HG03571 (cell line): ENCODE results near the gene CISD2.
"Not testable (repeated sequence)": the region's sequence is repeated elsewhere in the genome, so short reads cannot be mapped to it uniquely, and the experiment has no call there.

Experiments
- ATAC-seq: cut with Tn5 transposase; IDR thresholded peaks from one replicate; pipeline ENCODE4 v1.9.1; 2021; ENCODE audit not compliant: unreplicated experiment

The CISD2 gene

DNA sequence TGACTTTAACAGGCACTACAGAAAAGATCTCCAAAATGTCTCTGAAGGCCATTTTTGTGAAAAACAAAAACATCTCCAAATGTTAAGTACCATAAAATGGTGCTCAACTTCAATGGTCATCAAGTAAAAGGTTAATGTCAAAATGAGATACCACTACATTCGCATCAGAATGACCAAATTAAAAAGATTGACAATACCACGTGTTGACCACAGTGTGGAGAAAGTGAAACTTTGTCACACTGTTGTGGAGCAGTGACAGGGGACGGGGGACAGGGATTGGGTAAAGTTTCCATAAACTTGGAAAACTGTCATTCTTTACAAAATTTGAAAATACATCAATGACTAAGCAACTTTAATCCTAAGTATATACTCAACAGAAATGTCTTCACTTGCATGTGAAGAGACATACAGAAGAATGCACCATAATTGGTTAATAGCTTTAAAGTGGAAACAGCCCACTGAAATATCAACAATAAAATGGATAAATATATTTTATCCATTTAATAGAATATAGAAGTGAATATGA lies 19.1 kb upstream of the CISD2 start:
- ATAC-seq, result no peak

DNA sequence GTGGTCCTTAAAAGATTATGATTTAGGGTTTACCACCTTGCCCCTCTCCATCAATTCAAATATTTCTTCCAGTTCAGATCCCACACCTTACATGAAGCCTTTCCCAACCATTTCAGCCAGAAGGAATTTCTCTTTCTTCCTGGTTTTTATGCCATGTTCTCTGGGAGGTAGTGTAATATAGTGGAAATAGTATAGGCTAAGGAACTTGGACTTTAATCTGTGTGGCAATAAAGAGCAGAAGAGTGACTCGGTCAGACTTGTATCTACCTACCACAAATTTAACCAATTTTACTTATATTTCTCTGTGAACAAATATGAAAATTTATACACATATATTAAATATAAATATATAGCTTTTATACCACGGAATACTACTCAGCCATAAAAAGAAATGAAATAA lies 18.4 kb upstream of the CISD2 start:
- ATAC-seq, result no peak

DNA sequence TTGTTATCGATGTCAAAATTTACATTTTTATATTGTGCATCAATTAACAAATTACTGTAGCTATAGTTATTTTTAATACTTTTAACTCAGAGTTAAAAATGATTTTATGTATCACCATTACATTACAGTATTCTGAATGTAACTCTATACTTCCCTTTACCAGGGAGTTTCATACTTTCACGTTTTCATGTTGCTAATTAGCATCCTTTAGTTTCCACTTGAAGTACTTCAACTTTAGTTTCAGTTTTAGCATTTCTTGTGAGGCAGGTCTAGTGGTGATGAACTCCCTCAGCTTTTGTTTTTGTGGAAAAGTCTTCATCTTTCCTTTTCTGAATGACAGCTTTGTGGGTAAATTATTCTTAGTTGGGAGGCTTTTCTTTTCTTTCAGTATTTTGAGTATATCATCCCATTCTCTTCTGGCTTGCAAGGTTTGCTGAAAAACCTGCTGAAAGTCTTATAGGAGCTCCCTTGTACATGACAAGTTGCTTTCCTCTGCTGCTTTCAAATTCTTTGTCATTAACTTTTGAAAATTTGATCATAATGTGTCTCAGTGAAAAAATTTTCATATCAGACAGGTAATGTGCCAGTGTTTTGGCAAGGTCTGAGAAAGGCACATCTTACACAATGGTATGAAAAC lies 9.8 kb upstream of the CISD2 start:
- no peak for ATAC-seq

DNA sequence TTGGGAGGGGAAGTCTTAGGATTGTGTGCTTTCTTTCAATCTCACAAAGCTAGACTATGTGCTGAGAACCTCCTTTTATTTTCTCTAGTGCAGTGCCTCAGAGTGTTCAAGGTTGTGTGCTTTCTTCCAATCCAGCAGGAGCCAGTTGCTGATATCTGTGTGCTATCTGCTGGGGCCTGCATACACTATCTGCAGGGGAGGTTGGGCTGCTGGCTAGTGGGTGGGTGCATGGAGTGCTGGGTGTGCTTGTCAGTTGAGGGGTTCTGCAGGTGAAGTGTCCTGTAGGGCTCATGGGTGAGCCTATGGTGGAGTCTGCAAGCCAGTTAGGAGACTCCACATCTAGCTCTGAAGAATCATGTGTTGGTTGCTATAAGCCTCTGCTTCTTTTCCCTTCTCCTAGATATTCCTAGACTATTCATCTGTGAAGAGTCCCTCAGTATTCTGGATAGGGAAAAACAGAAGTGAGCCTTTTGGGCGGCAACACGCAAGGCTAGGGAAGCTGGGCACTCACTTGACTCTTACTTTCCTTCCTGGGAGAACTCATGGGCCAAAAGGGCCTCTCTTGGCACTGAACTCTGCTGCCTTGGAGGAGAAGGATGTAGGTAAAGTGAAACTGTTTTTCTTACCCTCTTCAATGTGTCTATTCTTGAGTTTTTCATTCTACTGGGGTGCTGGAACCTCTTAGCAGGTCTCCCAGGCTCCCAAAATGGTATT lies 8.0 kb upstream of the CISD2 start:
- ATAC-seq, result no peak

DNA sequence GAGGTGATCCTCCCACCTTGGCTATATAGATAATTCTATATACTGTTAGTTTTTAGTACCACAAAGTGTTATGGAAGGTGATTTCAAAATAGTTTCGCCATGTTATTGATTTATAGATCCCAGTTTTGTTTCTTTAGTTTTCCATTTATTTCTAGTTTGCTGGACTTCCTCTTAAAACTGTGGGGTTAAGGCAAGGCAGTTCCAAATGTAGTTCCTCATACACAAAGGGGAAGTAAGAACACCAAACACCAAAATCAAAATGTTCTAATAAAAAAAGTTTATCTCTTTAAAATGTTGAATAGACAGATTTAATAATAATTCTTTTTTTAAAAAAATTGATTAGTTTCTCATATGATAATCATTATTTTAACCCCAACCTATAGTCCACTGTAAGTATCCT lies 6.8 kb upstream of the CISD2 start:
- ATAC-seq, result no peak

DNA sequence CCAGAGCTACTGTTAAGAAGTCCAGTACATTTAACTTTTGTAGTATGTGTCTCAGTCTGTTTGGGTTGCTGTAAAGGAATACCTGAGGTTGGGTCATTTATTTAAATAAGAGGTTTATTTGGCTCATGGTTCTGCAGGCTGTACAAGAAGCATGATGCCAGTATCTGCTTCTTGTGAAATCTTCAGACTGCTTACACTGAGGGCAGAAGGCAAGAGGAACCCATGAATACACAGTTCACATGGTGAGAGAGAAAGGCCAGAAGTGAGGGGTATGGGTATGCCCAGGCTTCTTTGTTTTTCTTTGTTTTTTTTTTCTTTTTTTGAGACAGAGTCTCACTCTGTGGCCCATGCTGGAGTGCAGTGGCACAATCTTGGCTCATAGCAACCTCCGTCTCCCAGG lies 6.0 kb upstream of the CISD2 start:
- ATAC-seq, result no peak

DNA sequence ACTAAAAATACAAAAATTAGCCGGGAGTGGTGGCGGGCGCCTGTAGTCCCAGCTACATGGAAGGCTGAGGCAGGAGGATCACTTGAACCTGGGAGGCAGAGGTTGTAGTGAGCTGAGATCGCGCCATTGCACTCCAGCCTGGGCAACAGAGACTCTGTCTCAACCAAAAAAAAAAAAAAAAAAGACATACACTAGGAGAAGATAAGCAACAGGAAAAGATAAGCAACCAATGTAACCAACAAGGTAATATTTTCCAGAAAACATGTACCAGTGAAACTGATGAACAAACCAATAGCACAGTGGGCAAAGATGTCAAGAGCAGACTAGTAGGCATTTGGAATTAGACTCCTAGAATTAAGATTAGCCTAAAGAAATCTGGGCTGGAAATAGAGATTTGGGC lies 3.5 kb upstream of the CISD2 start:
- ATAC-seq, result not testable (repeated sequence)

DNA sequence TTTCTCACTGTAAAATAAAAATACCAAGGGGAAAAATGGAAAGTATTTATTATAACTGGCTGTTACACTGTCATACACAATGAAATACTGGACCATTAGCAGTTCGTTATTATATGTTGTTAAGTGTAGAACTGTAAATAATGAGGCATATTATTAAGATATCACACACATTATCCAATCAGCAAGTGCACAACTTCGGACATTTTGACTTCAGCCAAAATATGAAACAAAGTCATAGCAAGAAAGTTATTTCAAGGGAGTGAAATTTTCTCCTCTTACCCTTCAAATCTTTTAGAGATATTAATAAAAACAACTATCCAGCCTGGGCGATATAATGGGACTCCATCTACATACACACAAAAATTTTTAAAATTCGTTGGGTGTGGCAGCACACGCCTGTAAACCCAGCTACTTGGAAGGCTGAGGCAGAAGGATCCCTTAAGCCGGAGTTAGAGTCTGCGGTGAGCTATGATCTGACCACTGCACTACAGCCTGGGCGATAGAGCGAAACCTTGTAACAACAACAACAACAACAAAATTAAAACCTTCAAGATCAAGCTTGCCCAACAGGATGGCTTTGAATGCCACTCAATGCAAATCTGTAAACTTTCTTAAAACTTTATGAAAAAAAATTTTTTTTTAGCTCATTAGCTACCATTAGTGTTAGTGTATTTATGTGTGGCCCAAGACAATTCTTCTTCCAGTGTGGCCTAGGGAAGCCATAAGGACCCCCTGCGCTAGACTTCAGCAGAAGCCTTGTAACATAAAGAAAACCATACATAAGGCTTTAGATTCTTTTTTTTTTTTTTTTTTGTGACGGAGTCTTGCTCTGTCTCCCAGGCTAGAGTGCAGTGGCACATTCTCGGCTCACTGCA lies 1.3 kb upstream of the CISD2 start:
- ATAC-seq, result no peak

DNA sequence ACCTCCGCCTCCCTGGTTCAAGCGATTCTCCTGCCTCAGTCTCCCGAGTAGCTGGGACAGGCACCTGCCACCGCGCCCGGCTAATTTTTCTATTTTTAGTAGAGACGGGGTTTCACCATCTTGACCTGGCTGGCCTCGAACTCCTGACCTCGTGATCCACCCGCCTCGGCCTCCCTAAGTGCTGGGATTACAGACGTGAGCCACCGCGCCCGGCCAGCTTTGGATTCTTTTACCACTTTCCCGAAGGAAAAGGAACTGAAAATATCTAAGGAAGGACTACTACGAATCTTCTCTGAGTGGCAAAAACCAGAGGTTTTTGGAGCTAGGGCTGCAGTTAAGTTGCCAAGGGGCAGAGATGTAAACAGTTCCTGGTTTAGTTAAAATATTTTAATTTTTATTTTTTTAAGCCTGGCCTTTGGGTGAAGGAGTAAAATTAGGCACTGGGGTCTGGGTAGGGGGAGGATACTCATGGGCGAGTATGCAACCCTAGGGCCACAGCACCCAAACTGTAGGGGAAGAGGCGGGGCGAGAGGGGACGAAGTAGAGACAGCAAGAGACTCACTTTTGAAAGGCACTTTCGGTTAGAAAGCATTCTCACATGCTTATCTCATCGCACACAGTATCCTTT lies 525 bp upstream of the CISD2 start:
- no peak for ATAC-seq

DNA sequence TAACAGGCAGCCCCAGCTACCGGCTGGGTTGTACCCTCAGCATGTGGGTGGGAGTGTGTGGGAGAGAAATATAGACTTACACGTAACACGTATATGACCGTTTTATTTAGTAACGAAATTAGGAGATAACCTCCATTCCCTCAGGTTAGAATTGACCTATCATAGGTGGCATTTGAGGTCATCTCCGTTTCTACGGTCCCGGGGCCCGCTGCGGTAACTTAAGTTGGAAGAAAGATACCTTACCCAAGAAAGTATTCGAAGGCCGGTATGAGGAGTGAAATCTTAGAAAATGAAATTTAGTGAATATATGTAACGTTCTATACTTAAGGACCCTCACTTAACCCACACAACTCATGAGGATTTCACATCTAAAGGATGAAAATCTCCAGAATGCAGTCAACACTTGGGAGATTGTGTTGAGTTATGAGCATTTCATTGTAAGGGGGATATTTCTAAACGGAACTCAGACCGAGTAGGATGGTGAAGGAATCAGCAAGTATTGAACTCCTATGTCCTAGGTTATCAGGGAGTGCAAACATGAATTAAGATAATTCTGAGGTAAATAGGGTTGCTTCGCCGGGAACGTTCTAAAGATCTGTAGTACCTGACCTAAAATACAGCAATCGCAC lies 891 bp downstream of the CISD2 start:
- ATAC-seq, result peak; percentile 15

DNA sequence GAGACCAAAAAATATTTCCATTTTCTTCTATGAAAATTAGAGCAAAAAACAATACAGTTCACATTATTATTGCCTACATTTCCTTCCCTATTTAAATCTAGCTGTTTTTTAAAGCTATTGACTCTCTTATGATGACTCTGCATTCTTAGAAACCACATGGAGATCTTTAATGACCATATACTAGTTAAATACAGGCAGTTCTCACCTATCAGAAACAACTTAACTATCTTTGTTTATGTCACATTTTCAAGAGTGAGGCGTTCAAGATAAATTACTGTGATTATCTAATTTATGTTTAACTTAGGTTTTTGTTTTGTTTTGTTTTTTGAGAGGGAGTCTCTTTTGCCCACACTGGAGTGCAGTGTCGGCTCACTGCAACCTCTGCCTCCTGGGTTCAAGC lies 3.0 kb downstream of the CISD2 start:
- no peak for ATAC-seq

DNA sequence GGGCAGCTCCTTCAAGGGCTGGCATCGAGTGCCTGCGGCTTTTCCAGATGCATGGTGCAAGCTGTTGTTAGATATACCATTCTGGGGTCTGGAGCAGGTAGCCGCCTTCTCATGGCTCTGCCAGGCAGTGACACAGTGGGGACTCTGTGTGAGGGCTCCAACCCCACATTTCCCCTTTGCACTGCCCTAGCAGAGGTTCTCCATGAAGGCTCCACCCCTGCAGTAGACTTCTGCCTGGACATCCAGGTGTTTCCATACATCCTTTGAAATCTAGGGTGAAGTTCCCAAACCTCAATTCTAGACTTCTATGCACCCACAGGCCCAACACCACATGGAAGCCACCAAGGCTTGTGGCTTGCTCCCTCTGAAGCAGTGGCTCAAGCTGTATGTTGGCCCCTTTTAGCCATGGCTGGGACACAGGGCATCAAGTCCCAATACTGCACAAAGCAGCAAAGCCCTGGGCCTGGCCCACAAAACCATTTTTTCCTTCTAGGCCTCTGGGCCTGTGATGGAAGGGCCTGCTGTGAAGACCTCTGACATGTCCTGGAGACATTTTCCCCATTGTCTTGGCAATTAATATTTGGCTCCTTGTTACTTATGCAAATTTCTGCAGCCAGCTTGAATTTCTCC lies 8.8 kb downstream of the CISD2 start:
- not testable (repeated sequence) for ATAC-seq

DNA sequence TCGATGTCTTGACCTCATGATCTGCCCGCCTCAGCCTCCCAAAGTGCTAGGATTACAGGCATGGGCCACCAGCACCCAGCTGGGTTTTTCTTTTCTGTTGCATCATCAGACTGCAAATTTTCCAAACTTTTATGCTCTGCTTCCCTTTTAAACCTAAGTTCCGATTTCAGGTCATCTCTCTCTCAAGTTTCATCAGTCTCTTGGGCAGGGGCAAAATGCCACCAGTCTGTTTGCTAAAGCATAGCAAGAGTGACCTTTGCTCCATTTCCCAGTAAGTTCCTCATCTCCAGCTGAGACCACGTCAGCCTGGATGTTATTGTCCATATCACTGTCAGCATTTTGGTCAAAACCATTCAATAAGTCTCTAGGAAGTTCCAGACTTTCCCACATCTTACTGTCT lies 9.6 kb downstream of the CISD2 start:
- not testable (repeated sequence) for ATAC-seq

DNA sequence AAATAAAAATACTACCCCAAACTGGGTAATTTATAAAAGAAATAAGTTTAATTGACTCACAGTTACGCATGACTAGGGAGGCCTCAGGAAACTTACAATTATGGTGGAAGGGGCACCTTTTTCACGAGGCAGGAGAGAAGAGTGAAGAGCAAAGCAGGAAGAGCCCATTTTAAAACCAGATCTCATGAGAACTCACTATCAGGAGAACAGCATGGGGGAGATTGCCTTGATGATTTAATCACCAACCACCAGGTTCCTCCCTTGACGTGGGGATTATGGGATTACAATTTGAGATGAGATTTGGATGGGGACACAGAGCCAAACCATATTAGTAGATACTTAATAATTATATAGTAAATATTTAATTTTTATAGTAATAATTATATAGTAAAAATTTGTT lies 10.1 kb downstream of the CISD2 start:
- ATAC-seq, result no peak

DNA sequence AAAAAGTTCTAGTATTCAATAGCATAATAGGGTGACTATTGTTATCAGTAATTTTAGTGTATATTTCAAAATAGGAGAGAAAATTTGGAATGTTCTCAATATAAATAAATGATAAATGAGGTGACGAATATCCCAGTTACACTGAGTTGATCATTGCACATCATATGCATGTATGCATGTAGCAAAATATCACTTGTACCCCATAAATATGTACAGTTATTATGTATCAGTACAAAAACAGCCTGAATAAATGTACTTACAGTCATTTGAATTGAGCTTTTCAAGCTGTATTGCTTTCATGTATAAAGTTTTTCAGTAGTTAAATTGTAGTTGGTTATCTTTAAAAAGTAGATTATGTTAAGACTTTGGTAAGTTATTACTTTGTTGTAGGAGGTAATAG lies 12.6 kb downstream of the CISD2 start:
- no peak for ATAC-seq

DNA sequence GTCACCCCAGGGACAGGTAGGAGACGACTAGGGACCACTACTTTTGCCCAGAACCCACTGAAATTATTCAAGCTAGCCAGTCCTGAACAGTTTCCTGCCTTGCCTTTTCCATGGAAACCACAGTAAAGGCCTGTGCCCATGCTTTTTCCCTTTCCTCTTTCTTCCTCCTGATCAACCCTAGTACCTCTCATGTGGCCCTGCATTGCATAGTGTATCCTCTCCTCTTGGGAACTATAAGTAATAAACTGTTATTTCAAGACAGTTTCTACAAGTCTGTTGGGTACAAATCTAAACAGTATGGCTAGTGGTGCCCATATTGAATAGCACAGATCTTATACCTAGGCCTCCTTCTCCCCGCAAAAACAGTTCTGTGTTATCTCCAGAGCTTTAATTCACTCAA lies 14.5 kb downstream of the CISD2 start:
- no peak for ATAC-seq

DNA sequence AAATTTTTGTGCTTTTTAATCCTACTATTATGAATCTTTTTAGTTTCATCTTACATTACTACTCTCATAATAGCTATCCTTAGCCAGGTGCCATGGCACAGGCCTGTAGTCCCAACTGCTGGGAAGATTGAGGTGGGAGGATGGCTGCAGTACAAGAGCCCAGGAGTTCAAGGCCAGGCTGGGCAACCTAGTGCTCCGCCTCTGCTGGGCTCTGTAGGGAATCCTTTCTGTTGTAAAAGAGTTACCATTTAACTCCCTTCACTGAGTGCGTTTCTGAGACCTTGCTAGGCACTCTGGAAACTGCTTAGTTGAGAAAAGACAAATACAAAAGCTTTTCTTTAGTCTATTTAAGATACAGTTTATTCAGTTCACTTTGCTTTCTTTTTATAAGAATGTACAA lies 19.8 kb downstream of the CISD2 start:
- not testable (repeated sequence) for ATAC-seq

DNA sequence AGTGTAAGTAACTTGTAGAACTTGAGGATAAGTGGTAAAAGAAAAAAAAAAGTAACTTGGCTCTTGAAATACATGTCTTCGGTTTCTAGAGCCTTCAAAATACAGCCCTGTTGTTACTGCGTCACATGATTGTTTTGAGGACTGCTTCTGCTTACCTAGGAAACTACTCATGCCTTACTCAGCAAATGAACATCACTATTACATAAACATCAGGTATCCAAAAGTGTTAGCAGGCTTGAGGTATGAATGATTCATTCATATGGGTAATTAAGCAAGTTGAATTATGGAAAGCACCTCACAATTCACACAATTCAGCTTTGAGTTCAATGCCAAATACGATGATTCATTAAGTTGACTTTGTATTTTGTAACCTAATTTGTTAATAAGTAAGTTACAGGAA lies 21.1 kb downstream of the CISD2 start:
- ATAC-seq, result not testable (repeated sequence)

DNA sequence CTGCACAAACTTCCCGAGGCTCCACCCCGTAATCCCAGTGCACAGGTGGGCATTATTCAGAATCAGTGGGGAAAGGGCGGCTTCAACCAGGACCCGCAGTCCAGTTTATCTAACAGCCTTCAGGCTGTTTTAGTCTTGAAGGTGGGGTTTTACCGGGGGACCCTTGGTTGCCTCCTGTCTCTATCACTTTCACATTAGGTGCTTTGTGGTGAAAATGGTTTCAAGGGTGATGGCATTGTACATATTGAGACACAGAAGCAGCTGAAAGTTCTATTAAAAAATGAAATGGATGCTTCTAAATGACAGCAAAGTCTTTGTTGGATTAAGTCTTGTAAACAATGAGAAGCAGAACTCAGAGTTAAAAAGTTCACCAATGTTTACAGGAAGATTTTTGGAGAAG lies 27.8 kb downstream of the CISD2 start:
- ATAC-seq, result not testable (repeated sequence)

DNA sequence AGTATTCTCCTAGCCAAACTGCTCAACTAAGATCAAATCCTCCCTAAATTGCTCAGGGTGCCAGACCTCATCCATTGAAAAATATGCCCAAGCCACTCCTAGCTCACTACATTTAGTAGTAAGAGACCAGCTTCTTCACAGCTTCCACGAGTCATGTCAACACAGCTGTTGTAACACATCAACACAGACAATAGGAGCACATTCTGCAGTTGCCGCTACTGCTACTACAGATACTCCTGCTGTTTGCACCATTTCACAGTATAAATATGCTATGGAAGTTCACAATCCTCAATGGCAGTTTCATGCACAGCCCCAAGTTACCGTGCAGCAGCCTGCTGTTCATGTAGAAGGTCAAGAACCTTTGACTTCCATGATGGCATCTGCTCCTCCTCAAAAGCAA lies 28.8 kb downstream of the CISD2 start:
- ATAC-seq, result not testable (repeated sequence)
